ENCODE measurements around the gene PODXL2. TPM values are rescaled to one million over a fixed set of nuclear protein-coding genes. Genes with fewer than 3 reads are reported as not detected.

Gene PODXL2
- total and polyA plus RNA-seq, 9 donors: 4.7 to 8.9 (median 7.4) TPM

DNA sequence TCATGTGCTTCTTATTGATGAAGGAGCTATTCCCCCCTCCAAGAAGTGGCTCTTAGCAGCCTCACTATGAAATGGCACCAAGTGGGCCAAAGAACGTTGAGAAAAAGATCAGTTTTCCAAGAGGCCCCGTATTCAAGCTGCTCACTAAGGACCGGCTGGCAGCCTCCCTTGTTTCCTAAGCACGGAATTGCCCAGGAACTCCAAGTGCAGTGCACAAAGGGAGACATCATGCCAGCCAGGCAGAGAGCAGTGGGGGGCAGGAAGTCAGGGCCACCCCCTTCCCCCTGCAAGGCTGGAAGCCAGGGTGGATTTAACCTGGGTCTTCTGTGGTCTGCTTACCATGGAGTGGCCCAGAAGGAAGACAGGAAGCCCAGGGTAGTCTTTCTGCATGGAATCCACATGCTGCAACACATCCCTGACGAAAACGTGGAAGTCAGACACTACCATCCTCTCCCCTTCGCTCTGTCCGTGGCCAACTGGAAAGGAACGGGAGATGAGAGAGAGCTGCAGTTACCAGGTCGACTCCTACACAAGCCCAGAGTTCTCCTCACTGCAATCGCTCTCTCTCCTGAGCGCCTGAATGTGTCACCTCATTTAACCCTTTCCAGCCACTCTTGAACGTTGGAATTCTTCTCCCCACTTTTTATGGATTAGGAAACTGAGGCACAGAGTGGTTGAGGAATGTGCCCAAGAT, 93.3 kb downstream of the PODXL2 start:
- Histone ChIP-seq H3K36me3 (ENCODE audit: control insufficient read depth, insufficient read depth, low read length) (peaks cover 20% of the 10 kb centered on the region), H3K27ac (ENCODE audit: low read length) (no peak overlapping the region), H3K4me1 (ENCODE audit: control insufficient read depth, insufficient read depth, low read length) (peaks cover 27% of the 10 kb centered on the region), H3K27me3 (ENCODE audit: control insufficient read depth, insufficient read depth, low read length) (no peaks in the 10 kb centered on the region), H3K9me3 (replicated peaks; ENCODE audit: control insufficient read depth, low read depth, low read length) (peaks cover 4% of the 10 kb centered on the region), H3K4me3 (ENCODE audit: low read length) (no peak overlapping the region)
- no peak for DNase-seq
- 38% methylated on average over 5 of the region's 13 CpGs for WGBS (ENCODE audit: insufficient coverage)

Other genes with a start within 250 kb of the PODXL2 start
- gene TPRA1, start 38.5 kb upstream of the PODXL2 start, total RNA-seq: 19.1 TPM
- 10 to 100 TPM; 19.9 to 27.9 (median 22.5) TPM for gene TPRA1, start 38.5 kb upstream of the PODXL2 start, polyA plus RNA-seq (ENCODE audit: insufficient read depth in 1 of 8, insufficient read length in 8 of 8, low replicate concordance in 1 of 8)
- 27.8 TPM for gene MCM2, start 30.8 kb upstream of the PODXL2 start, total RNA-seq
- gene MCM2, start 30.8 kb upstream of the PODXL2 start, polyA plus RNA-seq (ENCODE audit: insufficient read depth in 1 of 8, insufficient read length in 8 of 8, low replicate concordance in 1 of 8): 10 to 100 TPM; 21.8 to 34.8 (median 26.8) TPM
- gene ABTB1, start 43.8 kb downstream of the PODXL2 start, total RNA-seq: 5.1 TPM
- 10 to 100 TPM; 12.2 to 19.6 (median 14.1) TPM for gene ABTB1, start 43.8 kb downstream of the PODXL2 start, polyA plus RNA-seq (ENCODE audit: insufficient read depth in 1 of 8, insufficient read length in 8 of 8, low replicate concordance in 1 of 8)
- gene MGLL, start 193.3 kb downstream of the PODXL2 start, total RNA-seq: 18.1 TPM
- gene MGLL, start 193.3 kb downstream of the PODXL2 start, polyA plus RNA-seq (ENCODE audit: insufficient read depth in 1 of 8, insufficient read length in 8 of 8, low replicate concordance in 1 of 8): 10 to 100 TPM; 18.6 to 25.7 (median 22.6) TPM

Measured in muscle of leg (tissue), 11 donors.